Esophagus muscularis mucosa (tissue), 3 donors: ENCODE data around the gene HIBCH.

Source experiments
- POLR2A ChIP-seq: fragments of 450-650 bp; IDR thresholded peaks from one replicate; pipeline ENCODE4 v1.6.1; 2017; ENCODE audit warnings: antibody characterized with exemption, moderate library complexity, mild to moderate bottlenecking, low read depth
- POLR2AphosphoS5 ChIP-seq, 2 donors: sonication (generic); formaldehyde crosslinking; IDR thresholded peaks; one replicate each; pipeline ENCODE4 v1.6.1; 2017; ENCODE audit warnings: antibody characterized with exemption in 2 of 2
- TF ChIP-seq, protein P1 (sequence below), 3 experiments: fragments of 200-600 bp in 2 of 3; fragments of 450-650 bp in 1 of 3; sonication (generic) in 2 of 3; IDR thresholded peaks; one replicate each; pipeline ENCODE4 v1.5.1; 2017 to 2019; ENCODE audit warnings: antibody characterized with exemption in 3 of 3, mild to moderate bottlenecking in 2 of 3, moderate library complexity in 1 of 3

DNA sequence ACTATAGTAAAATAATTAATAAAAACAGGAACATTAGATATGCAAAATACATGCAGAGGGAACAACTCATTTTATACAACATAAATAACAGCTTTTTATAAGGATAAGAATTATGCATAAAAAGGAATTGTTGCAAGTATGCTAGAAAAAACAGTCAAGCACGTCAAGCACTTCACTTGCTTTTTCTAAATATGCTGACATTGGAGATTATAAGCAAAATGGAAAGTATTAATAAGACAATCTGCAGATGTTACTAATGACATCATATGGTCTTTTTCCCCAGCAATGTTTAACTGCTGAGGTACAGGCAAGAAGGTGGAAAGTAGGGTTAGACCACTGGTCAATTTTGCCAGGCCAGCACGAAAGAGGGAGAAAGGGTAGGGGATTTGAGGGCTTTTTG, 111.7 kb downstream of the HIBCH start:
- no peak for TF ChIP-seq POLR2A
- TF ChIP-seq, protein P1, sequence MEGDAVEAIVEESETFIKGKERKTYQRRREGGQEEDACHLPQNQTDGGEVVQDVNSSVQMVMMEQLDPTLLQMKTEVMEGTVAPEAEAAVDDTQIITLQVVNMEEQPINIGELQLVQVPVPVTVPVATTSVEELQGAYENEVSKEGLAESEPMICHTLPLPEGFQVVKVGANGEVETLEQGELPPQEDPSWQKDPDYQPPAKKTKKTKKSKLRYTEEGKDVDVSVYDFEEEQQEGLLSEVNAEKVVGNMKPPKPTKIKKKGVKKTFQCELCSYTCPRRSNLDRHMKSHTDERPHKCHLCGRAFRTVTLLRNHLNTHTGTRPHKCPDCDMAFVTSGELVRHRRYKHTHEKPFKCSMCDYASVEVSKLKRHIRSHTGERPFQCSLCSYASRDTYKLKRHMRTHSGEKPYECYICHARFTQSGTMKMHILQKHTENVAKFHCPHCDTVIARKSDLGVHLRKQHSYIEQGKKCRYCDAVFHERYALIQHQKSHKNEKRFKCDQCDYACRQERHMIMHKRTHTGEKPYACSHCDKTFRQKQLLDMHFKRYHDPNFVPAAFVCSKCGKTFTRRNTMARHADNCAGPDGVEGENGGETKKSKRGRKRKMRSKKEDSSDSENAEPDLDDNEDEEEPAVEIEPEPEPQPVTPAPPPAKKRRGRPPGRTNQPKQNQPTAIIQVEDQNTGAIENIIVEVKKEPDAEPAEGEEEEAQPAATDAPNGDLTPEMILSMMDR (IDR thresholded peaks at IDR 0.05), result no peak
- TF ChIP-seq POLR2AphosphoS5 (IDR thresholded peaks at IDR 0.05), result no peak
